Stimulated activated CD8-positive, alpha-beta memory T cell treated with anti-CD3 and anti-CD28 coated beads, Interleukin-15, amount 100 ng/mL, for 4 hours (primary cell): ENCODE data around the gene MTCH1.

ENCODE experiments used
- DNase-seq, 2 donors: peaks; one replicate each; pipeline ENCODE4 v3.0.0-alpha.2; 2020; ENCODE audit warnings: low read depth in 2 of 2

Gene MTCH1

GRCh38 chr6:37017606-37018197, 31.7 kb upstream of the MTCH1 start:
- no peak for DNase-seq

DNA sequence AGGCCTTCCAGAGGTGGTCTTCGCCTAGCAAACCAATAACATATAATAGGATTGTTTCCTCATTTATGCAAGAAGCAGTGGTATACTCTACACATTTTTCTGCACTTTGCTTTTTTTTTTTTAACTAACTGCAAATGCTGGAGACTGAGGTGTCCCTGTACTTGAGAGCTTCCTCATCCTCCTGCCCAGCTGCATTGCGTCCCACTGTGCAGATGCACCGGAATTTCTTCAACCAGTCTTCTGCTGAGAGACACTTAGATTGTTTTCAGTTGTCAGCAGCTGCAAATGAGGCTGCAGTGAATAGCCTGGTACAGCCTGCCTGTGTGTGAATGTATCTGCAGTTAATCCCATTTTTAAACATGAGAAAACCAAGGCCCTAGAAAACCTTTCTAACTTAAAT, 31.0 kb upstream of the MTCH1 start:
- DNase-seq, result no peak

- DNase-seq, result no peak
Measured at GRCh38 chr6:37015532-37015931, 29.5 kb upstream of the MTCH1 start.

GRCh38 chr6:37014667-37015066, 28.7 kb upstream of the MTCH1 start:
- no peak for DNase-seq

DNA sequence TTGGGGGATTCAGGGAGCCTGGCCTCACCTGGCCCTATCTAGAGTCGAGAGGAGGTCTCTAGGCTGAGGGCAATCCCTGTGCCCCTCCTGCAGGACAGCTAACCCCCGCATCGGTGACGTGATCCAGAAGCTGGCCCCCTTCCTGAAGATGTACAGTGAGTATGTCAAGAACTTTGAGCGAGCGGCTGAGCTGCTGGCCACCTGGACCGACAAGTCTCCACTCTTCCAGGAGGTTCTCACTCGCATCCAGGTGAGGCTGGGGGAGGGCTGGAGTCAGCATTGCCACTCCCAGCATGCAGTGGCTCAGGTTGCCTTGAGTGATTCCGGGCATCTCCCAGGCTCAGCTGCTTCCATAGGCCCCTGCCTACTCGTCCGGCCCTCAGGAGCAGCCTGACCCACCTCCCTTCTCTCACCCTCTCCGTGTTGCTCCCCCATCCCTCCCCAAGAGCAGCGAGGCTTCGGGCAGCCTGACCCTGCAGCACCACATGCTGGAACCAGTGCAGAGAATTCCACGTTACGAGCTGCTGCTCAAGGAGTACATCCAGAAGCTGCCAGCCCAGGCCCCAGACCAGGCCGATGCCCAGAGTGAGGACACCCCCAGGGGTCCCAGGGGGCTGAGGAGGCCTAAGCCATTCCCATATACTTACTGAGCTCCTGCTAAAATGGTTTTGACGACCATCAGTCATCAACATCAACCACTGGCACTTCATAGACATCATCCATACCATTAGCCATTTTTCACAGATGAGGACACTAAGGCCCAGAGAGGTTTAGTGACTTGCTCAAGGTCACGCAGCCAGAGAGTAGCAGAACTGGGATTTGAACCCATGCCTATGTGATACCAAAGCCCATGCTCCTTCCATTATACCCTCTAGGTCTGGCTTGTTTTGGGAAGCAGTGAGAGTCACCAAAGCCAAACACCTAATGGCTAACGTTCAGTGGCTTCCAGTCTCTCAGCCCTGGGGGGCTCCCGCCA, 27.8 kb upstream of the MTCH1 start:
- DNase-seq, result no peak

DNA sequence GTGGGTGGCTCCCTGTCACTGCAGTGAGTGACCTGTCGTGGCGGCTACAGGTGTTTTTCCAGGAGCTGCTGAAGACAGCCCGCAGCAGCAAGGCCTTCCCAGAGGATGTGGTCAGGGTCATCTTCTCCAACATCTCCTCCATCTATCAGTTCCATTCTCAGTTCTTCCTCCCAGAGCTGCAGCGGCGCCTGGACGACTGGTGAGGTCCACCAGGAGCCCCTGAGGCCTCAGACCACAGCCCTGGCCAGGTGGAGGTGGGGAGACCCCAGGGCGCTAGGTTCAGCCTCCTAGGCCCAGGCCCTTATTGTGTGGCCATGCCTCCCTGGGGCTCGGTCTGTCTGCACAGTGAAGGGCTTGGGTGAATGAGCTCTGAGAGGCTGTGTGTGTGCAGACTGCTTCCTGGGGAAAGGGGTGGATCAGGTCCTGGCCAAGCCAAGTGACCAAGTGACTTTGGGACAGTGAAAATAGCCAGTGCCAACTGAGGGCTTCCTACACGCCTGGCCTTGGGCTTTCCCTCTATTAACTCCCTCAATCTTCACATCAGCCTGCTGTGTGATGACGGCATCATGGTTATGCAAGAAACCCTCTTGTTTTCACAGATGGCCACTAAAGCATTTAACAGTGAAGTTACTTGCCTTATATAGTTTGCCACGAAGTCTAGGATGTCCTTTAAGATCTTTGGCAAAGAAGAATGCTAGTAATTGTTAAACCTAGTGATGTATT, 25.8 kb upstream of the MTCH1 start:
- no peak for DNase-seq

GRCh38 chr6:37010402-37010892, 24.5 kb upstream of the MTCH1 start:
- no peak for DNase-seq

- no peak for DNase-seq
Measured at GRCh38 chr6:37008484-37009465, 22.8 kb upstream of the MTCH1 start.

DNA sequence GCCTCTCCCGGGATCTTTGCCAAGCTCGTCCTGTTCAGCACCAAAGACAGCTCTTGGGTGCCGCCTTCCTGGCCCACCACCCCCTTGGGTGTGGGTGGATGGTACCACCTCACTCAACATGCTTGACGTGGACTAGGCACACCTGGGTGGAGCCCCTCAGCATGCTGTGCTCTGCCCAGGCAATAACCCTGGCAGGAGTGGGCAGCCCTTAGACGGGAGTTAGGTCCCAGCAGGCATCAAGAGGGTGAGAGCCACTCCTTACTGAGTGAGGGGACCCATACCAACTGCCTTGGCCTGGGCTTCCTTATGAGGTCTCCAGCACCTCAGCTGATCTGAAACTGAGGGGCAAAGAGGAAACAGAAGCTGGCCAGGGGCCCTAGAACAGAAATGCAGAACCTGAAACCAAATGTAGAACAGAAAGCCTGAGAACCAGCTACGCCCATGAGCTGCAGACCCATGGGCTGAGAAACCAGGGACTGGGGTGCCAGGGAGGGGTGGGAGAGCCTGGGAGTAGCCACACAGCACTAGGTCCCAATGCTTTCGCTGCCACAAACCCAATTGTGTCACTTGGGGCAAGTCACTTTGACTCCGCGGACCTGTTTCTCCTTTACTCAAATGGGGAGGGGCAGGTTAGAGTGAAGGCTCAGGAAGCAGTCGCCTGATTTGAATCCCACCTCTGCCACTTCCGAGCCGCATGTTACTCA, 21.5 kb upstream of the MTCH1 start:
- DNase-seq, result no peak

DNA sequence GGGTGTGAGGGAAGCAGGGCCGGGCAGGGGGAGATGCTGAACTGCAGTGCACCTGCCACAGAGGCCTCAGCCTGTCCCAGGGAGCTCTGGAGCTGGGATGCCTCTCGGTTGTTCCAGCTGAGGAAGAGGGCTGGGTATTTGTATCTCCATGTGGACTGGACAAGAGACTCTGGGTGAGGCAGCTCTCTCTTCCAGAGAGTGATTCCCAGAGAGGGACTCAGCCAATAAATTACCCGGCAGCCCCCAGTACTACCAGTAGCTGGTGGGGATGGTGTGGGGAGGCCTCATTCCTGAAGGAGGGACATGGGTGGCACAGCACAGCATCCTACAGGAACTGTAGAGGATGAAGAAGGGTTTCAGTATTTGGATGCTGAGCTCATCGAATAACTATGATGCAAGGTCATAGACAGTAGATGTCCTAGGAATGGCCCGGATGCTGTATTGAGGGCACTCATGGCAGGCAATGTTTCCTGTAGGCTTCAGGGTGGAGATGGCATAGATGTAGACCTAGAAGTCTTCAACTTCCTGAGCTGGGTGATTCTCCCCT, 20.9 kb upstream of the MTCH1 start:
- no peak for DNase-seq

DNA sequence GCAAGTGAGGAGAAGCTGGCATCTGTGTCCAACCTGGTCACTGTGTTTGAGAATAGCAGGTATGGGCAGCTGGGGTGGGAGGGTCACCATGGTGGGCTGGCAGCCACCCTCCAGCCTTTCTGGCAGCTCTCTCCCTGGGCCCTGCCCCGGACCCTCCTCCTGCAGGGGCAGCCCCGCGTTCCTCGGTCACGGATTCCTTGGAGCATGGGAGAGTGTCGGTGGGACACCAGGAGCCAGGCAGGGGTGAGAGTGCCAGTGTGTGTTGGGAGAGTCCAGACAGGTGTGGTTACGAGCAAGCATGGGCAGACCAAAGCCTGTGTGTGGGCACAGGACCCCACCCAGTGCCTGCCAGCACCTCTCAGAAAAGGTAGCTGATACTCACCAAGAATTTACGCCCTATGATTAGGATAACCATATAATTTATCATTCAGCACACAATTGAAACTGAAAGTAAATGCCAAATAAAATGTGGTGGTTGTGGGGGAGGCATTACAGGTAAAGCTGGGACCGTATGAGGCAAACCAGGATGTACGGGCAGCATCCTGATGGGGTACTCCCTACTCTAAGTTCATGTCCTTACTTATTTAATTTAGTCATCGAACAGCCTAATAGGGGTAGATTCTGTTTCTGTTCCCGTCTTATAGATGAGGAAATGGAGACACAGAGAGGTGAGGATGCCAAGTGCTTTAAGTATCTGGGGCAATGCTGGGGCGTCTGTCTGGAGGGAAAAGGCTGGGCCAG, 20.0 kb upstream of the MTCH1 start:
- DNase-seq, result no peak

- no peak for DNase-seq
Measured at GRCh38 chr6:37005061-37005810, 19.2 kb upstream of the MTCH1 start, which contains the start of gene FGD2. Gene FGD2, plus strand, starts transcription at chr6:37005655. Its CDS starts 163 bp downstream, at chr6:37005818.

DNA sequence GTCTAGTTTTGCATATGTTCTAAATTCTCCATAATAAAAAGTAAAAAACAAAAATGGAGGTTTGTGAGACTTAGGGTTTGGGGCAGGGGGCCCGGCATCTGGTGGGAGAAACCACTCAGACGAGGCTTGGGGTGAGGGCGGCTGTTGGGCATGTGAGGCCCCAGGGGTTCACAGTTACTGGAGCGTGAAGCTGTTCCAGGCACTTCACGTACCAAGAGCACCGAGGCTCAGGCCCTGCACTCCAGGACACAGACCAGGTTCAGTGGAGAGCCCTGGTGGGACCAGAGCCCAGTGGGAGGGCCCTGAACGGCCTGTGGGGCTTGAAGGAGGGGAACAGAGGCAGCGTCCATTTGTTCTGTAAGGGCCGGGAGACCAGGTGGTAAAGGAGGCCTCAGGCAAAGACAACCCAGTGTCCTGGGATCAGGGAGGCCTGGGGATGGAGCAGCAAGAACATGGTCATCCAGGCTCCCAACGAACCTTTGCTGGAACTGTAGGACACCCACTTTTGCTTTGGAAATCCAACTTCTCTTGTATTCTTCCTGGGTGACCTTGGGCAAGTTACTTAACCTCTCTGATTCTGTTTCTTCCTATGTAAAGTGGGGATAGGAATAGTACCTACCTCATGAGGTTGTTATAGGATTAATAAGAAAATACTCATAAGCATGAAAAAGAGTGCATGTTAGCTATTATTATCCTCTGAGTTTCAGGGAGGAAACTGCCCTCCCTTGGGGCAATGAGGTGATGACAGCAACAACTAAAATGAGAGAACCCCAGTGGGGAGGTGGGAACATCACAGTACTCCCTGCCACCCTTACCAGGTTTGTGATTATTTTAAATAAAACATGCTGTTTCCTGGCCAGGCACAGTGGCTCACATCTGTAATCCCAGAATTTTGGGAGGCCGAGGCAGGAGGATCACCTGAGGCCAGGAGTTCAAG, 18.3 kb upstream of the MTCH1 start:
- DNase-seq, result no peak

GRCh38 chr6:36999751-37000125, 13.7 kb upstream of the MTCH1 start:
- DNase-seq, result no peak

- DNase-seq, result no peak
Measured at GRCh38 chr6:36999061-36999750, 13.2 kb upstream of the MTCH1 start.

GRCh38 chr6:36998723-36999038, 12.7 kb upstream of the MTCH1 start:
- DNase-seq, result no peak
